GM18499 (cell line): Measurements from ENCODE around the gene AKT3.

Experiments
- ATAC-seq: cut with Tn5 transposase; IDR thresholded peaks from one replicate; pipeline ENCODE4 v1.9.1; 2021; ENCODE audit warnings: moderate number of reproducible peaks; ENCODE audit not compliant: insufficient read depth, unreplicated experiment

Gene AKT3

DNA sequence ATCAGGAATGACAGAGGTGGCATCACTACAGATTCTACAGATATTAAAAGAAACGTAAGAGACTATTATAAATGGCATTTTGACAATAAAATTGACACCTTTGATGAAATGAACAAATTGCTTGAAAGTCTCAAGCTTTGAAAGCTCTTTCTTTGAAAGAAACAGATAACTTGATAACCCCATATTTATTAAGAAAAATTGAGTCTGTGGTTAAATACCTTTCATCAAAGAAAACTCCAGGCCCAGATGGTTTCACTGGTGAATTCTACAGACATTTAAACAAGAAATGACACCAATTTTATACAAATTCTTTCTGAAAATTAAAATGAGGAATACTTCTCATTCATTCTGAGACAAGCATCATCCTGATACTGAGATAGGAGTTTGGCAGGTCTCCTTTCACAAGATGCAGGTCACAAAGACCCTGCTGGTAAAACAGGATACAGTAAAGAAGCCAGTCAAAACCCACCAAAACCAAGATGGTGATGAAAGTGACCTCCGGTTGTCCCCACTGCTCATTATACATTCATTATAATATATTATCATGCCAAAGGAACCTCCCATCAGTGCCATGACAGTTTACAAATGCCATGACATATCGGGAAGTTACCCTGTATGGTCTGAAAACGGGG, 210.9 kb downstream of the AKT3 start:
- ATAC-seq = no peak

DNA sequence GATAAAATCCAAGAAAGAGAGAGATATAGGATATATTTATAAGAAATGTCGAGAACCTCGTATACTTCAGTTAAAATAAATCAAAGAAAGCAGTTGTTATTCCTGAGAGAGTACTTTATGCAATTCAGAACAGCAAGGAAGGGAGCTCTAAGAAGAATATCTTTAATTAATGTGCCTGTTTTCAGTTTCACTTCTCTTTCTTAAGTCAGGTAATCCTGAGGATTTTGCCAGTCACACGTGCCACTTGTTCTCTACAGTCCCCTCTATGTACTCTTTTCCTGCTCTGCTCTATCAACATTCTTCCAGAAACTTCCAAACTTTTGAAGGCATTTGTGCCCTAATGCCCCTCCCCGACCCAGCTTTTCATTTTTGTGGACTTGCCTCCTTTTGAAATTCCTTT, 211.9 kb downstream of the AKT3 start:
- ATAC-seq = no peak

DNA sequence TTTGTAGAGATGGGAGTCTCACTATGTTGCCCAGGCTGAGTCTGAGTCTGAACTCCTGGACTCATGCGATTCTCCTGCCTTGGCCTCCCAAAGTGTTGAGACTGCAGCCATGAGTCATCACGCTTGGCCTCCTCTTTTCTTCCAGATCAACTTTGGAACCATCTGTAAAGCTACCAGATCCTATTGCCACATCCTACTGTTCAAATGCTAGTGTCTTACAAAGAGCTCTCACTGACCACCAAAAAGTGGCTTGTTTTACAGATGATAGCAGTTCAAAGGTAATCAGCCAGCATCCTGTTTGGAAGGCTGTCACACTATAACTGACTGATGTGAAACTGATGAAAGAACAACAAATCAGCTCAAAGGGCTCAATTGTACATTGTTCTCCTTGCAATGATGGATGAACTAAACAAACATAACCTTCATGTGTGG, 221.6 kb downstream of the AKT3 start:
- ATAC-seq = no peak

DNA sequence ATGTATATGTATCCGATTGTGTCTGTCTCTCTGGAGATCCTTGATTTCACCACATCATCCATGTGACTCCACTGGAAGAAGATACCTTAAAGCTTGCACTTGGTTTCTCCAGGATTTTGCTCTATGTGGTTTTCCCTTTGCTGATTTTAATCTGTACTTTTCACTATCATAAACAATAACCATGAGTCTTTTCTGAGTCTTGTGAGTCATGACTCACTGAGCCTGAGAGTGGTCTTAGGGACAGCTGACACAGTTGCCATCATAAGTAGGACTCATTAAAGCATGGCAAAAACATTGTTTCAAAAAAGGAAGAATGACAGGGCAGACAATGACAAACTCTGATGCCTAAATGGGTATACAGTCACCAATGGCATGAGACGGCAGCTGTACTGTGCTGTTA, 226.2 kb downstream of the AKT3 start:
- ATAC-seq = no peak

DNA sequence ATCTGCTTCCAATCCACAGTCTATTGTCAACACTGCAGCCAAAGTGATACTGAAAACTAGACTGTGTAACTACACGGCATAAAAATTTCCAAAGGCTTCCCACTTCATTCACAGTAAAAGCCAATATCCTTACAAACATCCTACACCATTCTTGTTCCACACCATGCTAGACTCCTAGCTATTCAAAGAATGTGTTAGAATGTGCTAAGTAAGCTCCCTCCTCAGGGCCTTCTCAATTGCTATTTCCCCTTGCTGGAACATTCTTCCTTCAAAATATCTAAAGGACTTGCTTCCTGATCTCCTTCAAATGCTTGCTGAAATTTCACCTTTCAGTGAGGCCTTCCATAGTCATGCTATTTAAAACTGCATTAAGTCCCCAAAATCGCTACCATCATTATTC, 228.1 kb downstream of the AKT3 start:
- ATAC-seq = no peak

DNA sequence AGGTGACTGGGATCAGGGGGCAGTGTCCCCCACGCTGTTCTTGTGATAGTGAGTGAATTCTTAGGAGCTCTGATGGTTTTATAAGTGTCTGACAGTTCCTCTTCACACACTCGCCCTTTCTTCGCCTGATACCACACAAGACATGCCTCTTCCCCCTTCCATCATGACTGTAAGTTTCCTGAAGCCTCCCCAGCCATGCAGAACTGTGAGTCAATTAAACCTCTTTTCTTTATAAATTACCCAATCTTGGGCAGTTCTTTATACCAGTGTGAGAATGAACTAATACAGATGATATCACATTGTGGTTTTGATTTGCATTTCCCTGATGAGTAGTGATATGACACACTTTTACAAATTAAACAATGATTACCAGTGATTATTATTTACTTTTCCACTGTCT, 229.9 kb downstream of the AKT3 start:
- ATAC-seq = no peak

DNA sequence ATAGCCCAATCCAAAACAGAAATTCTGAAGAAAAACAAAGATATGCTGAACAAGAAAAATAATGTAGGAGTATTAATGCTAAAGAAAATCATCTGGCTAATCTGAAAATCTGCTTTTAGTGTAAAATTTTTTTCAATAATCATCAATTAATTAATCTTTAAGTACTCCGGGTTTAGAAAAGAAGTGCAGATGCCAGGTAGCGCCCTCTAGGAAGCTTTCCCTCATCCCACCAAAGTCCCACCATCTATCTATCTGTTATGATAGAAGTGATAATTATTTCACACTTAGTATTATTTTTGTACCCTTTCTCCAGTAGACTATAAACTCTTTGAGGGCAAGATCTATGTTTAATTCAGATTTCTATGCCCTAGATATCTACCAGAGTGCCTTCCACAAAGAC, 240.3 kb downstream of the AKT3 start:
- ATAC-seq = no peak

DNA sequence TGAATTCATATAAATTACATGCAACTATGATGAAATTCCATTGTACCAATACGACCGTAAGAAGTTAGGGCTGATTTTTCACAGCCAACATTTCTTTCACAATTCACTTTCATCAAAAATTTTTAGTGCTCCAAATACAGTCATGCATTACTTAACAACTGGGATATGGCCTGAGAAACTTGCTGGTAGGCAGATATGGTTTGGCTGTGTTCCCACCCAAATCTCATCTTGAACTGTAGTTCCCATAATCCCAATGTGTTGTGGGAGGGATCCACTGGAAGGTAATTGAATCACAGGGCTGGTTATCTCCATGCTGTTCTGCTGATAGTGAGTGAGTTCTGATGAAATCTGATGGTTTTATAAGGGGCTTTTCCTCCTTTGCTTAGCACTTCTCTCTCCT, 244.4 kb downstream of the AKT3 start:
- ATAC-seq = no peak

DNA sequence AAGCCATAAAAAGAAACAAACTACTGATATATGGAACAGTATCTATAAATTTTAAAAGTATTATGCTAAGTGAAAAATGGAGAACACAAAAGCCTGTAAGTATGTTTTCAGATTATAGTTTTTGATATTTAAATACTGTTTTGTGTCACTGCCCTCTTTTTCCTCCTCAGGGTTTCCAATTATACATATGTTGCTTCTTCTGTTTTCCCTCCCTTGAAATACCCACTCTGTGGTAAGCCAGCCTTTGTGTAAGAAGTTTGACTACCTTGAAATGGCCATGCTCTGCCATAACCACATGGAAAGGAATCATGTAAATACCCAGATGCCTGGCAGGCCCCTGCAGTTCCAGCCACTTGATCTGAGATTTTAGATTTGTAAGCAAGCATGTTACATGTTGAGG, 248.3 kb downstream of the AKT3 start:
- ATAC-seq = no peak

DNA sequence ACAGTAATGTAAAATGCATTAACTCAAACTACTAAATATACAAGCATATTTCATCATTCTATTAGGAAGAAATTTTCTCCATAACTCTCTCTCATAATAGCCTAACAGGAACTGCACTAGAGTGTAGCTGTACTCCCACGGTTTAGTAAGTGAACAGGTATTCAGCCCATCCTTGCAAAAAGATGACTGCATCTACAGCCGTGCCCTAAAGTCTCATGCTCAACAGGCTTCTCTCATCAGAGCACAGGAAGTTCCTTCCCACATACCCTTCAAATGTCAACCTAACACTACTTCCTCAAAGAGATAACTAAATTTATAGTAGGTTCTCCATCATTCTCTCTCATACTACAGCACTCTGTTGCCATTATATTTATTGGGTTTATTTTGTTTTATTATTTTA, 251.6 kb downstream of the AKT3 start:
- no peak for ATAC-seq

DNA sequence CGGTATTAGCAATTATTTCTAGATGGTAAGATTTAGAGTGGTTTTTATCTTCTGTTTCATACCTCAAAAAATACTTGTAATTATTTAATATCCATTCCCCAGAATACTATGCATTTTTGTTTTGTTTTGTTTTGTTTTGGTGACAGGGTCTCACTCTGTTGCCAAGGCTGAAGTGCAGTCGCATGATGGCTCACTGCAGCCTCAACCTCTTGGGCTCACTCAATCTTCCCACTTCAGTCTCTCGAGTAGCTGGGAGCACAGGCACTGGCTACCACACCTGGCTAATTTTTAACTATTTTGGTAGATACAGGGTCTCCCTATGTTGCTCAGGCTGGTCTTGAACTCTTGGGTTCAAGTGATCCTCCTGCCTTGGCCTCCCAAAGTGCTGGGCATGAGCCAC, 252.7 kb downstream of the AKT3 start:
- ATAC-seq = no peak

DNA sequence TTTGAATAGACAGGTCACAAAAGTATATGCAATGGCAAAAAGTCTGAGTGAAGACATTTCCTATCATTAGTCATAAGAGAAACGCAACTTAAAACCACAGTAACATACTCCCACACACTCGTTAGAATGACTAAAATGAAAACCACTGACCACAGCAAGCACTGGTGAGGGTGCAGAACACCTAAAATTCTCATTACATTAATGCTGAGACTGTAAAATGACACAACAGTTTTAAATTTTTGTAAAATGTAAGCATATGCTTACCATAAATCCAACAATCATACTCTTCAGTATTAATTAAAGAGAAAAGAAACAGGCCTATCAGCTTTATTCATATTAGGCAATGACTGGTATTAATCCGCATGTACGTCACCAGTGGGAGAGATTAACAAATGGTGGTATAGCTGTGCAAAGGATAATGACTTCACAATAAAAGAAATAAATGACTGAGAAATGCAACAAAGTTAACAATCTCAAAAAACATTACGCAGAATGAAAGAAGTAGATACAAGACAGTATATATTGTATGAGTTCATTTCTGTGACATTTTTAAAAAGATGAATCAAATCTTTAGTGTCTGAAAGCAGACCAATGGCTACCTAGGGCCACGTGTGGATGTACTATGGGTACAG, 253.5 kb downstream of the AKT3 start:
- ATAC-seq = peak; percentile 99

DNA sequence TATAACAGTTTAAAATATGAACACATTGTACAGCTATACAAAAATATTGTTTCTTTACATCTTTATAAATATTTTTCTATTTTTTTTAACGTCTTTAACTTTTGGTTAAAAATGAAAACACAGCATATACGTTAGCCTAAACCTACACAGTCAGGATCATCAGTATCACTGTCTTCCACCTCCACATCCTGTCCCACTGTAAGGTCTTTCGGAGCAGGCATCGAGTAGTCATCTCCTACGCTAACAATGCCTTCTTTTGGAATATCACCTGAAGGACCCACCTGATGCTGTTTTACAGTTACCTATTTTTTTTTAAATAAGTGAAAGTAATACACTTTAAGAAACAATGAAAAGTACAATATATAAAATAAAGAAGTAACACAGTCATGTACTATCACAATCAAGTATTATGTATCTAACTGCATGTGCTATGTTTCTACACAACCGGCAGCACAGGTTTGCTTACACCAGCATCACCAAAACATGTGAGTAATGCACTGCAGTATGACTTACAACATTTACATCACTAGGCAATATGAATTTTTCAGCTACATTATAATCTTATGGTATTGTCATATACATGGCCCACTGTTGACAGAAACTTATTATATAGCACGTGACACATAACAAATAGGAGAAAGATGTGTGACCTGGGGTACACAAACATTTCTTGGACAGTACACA, 254.4 kb downstream of the AKT3 start:
- ATAC-seq = no peak

DNA sequence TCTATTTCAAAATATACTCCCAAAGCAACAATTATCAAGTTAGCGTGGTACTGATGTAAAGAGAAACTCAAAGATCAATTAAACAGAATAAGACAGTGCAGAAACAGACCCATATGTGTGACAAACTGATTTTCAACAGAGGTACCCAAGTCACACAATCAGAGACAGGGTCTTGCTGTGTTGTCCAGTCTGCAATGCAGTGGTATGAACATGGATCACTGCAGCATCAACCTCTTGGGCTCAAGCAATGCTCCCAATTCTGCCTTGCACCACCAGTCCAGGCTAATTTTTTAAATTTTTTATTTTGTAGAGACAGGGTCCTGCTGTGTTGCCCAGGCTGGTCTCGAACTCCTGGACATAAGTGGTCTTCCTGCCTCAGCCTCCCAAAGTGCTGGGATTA, 255.6 kb downstream of the AKT3 start:
- ATAC-seq = no peak

DNA sequence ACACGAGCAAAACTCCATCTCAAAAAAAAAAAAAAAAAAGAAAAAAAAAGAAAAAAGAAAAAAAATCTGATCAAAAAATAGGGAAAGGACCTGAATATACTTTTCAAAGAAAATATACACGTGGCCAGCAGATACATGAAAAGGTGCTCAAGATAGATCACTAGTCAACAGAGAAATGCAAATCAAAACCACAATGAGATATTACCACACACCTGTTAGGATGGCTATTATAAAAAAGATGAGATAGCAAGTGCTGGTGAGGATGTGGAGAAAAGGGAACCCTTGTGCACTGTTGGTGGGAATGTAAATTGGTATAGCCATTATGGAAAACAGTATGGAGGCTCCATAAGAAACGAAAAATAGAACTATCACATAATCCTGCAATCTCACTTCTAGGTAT, 260.8 kb downstream of the AKT3 start:
- ATAC-seq = peak; percentile 62

DNA sequence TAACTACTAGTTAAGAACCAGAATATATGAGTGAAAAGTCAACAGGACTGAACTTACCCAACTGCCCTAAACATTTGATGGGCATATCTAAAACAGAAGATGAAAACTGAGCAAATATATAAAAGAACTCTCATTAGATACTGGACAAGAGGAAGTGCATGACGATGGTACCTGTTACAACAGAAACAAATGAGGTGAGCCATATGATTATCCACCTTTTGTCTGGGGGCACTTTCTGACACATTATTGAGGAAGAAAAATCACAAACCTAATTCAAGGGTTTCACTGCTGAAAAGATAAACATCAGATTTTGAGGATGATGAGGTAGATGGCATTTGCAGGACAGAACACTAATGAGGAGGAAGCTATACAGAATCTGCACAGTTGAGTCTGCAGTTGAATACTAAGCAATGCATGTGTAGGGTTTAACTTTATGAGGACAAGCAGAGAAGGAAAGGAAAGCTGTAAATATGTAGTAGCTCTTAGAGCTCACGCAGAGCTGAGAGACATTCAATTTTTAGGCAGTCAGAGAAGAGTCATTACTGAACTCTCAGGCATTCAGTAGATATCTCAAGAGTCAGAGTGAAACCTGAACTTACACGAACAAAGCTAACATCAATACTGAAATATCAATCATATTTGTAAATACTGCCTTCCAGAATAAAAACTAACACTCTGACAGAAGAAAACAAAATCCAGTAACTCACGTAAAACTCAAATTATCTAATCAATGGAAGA, 262.1 kb downstream of the AKT3 start:
- peak; percentile 83 for ATAC-seq

DNA sequence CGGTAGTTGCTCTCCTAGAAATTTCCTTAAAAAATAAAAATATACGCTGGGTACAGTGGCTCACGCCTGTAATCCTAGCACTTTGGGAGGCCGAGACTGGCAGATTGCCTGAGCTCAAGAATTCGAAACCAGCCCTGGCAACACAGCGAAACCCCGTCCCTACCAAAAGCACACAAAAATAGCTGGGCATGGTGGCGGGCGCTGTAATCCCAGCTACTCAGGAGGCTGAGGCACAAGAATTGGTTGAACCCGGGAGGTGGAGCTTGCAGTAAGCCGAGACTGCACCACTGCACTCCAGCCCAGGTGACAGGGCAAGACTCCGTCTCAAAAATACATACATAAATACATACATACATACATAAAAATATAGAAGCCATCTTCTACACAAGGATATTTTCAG, 262.8 kb downstream of the AKT3 start:
- ATAC-seq = no peak

DNA sequence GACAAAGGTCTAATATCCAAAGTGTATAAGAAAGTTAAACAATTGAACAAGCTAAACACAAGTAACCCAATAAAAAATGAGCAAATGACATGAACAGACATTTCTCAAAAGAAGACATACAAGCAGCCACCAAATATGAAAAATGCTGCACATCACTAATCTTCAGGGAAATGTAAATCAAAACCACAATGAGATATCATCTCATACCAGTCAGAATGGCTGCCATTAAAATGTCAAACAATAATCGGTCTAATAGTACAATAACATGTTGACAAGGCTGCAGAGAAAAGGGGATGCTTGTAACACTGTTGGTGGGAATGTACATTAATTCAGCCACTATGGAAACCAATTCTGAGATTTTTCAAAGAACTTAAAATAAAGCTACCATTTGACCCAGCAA, 264.1 kb downstream of the AKT3 start:
- ATAC-seq = no peak

DNA sequence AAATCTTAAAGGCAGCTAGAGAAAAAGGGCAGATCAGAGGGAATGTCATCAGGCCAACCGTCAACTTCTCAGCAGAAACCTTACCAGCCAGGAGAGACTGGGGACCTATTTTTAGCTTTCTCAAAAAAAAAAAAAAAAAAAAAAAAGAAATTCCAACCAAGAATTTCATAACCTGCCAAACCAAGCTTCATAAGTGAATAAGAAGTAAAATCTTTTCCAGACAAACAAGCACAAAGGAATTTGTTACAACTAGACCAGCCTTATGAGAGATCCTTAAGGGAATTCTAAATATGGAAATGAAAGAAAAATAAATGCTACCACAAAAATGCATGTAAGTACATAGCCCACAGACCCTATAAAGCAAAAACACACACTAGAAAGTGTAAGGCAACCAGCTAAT, 267.7 kb downstream of the AKT3 start:
- ATAC-seq = no peak

DNA sequence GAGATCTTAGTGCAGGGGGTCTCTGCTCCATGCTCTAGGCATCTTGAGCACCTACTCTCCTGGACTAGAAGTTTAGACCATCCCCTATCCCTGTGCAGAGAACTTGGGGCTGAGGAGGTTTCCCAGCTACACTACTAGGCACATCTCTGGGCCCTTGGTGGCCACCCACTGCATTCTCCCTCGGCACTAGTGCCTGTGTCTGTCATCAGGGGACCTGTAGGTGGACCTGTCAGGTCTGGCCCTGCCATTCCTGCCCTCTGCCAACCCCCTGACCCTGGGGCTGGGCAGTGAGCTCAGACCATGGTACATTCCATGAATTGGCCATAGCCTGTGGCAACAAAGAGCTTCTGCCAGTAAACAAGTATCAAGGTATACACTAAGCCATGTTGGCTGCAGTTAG, 269.1 kb downstream of the AKT3 start:
- ATAC-seq = no peak

DNA sequence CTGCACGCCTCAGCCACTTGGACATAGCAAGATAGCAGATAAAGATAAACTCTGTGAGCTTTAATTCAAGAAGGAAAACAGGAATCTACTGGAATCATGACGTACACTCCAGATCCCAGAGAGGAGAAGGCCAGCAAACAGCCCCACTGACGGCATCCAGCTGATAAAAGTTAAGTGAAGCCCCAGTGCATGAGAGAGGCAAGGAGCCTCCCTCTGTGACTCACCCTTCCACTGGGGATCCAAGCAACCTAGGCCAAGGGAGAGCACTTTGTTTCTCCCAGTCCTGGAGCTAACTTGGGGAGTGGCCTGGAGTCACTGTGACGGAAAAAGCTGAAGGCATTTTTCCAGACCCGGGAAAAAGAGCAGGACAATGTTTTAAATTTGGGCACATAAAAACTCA, 270.0 kb downstream of the AKT3 start:
- ATAC-seq = no peak
